ENCODE results near the gene KDF1. TPM values are rescaled to one million over a fixed set of nuclear protein-coding genes. Genes with fewer than 3 reads are reported as not detected.
A peak's percentile ranks its signal among the peaks of the same experiment; 100 is the strongest.

KDF1 gene
- total and polyA plus RNA-seq, 2 of the 13 experiments (the other 11 are each of a cell fraction or from before 2014, with no cell fraction given) = 1.9 to 4.9 TPM

DNA sequence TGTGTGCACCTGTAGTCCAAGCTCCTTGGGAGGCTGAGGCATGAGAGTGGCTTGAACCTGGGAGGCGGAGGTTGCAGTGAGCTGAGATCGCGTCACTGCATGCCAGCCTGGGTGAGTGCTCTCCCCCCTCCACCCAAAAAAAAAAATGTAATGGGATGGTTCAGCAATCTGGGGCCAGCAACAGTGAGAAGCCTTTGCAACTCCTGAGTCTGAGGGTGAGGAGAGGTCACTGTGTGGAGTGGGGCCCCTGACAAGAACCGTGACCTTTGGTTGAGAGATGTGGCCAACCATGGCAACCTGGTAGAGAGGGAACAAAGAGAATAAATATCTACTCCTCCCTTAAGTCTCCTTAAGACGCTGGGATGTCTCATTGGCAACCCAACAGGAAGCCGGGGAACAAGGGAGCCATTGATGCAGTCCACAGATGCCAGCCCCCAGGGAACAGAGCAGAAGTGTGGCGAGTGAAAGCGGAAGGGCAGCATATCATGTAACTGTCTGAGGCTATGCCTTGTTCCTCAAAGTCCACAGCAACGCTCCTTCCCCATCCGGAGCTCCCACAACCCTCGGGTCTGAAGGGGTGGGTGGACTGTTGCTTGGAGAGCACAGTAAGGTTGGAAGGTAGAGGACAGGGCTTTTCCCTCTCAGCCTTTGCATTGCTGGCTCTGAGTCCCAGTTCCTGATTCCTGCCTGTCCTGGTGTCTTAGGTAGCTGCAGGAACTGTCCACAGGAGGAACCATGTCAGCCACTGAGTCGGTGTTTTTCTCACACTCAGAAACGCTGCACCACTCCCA lies 41.5 kb upstream of the KDF1 start (continued):
- TF ChIP-seq, protein P1, sequence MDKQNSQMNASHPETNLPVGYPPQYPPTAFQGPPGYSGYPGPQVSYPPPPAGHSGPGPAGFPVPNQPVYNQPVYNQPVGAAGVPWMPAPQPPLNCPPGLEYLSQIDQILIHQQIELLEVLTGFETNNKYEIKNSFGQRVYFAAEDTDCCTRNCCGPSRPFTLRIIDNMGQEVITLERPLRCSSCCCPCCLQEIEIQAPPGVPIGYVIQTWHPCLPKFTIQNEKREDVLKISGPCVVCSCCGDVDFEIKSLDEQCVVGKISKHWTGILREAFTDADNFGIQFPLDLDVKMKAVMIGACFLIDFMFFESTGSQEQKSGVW (CRISPR knock-in tag; IDR thresholded peaks at IDR 0.05; ENCODE audit: borderline replicate concordance) = no peak
- TF ChIP-seq, protein P2, sequence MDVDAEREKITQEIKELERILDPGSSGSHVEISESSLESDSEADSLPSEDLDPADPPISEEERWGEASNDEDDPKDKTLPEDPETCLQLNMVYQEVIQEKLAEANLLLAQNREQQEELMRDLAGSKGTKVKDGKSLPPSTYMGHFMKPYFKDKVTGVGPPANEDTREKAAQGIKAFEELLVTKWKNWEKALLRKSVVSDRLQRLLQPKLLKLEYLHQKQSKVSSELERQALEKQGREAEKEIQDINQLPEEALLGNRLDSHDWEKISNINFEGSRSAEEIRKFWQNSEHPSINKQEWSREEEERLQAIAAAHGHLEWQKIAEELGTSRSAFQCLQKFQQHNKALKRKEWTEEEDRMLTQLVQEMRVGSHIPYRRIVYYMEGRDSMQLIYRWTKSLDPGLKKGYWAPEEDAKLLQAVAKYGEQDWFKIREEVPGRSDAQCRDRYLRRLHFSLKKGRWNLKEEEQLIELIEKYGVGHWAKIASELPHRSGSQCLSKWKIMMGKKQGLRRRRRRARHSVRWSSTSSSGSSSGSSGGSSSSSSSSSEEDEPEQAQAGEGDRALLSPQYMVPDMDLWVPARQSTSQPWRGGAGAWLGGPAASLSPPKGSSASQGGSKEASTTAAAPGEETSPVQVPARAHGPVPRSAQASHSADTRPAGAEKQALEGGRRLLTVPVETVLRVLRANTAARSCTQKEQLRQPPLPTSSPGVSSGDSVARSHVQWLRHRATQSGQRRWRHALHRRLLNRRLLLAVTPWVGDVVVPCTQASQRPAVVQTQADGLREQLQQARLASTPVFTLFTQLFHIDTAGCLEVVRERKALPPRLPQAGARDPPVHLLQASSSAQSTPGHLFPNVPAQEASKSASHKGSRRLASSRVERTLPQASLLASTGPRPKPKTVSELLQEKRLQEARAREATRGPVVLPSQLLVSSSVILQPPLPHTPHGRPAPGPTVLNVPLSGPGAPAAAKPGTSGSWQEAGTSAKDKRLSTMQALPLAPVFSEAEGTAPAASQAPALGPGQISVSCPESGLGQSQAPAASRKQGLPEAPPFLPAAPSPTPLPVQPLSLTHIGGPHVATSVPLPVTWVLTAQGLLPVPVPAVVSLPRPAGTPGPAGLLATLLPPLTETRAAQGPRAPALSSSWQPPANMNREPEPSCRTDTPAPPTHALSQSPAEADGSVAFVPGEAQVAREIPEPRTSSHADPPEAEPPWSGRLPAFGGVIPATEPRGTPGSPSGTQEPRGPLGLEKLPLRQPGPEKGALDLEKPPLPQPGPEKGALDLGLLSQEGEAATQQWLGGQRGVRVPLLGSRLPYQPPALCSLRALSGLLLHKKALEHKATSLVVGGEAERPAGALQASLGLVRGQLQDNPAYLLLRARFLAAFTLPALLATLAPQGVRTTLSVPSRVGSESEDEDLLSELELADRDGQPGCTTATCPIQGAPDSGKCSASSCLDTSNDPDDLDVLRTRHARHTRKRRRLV (CRISPR knock-in tag; IDR thresholded peaks at IDR 0.05) = no peak
- TF ChIP-seq SP5 (CRISPR knock-in tag; IDR thresholded peaks at IDR 0.05; ENCODE audit: borderline replicate concordance, low read depth) (0 out of 2 replicates have a peak, but pooled peaks have one; percentile 10), RELA (CRISPR knock-in tag; IDR thresholded peaks at IDR 0.05) (no peak), RAD51 (IDR thresholded peaks at IDR 0.05; ENCODE audit: borderline replicate concordance) (no peak), THAP11 (CRISPR knock-in tag; IDR thresholded peaks at IDR 0.05) (peak; percentile 22; the same call in 1 of the 2 replicates), TMF1 (CRISPR knock-in tag; IDR thresholded peaks at IDR 0.05; ENCODE audit: low read depth) (no peak), TRIM24 (CRISPR knock-in tag; IDR thresholded peaks at IDR 0.05) (no peak), NFKB2 (CRISPR knock-in tag; IDR thresholded peaks at IDR 0.05; ENCODE audit: borderline replicate concordance) (no peak; the same call in 1 of the 2 replicates), SRSF4 (IDR thresholded peaks at IDR 0.05; ENCODE audit: low read depth, low read length, poor library complexity, severe bottlenecking) (no peak), ZNF274 (CRISPR knock-in tag; IDR thresholded peaks at IDR 0.05) (peak; percentile 24; the same call in 1 of the 2 replicates), FOXK1 (CRISPR knock-in tag; IDR thresholded peaks at IDR 0.05; ENCODE audit: borderline replicate concordance, low read depth) (no peak), HNRNPH1 (optimal IDR thresholded peaks at IDR 0.05; ENCODE audit: low read depth, low read length) (no peak), NCOA1 (CRISPR knock-in tag; IDR thresholded peaks at IDR 0.05) (no peak), CENPT (CRISPR knock-in tag; IDR thresholded peaks at IDR 0.05; ENCODE audit: low read depth) (no peak)
- TF ChIP-seq, protein P3, sequence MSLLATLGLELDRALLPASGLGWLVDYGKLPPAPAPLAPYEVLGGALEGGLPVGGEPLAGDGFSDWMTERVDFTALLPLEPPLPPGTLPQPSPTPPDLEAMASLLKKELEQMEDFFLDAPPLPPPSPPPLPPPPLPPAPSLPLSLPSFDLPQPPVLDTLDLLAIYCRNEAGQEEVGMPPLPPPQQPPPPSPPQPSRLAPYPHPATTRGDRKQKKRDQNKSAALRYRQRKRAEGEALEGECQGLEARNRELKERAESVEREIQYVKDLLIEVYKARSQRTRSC (CRISPR knock-in tag; IDR thresholded peaks at IDR 0.05; ENCODE audit: low read depth) = 0 out of 2 replicates have a peak, but pooled peaks have one; percentile 43
- TF ChIP-seq, protein P4, sequence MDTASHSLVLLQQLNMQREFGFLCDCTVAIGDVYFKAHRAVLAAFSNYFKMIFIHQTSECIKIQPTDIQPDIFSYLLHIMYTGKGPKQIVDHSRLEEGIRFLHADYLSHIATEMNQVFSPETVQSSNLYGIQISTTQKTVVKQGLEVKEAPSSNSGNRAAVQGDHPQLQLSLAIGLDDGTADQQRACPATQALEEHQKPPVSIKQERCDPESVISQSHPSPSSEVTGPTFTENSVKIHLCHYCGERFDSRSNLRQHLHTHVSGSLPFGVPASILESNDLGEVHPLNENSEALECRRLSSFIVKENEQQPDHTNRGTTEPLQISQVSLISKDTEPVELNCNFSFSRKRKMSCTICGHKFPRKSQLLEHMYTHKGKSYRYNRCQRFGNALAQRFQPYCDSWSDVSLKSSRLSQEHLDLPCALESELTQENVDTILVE (CRISPR knock-in tag; IDR thresholded peaks at IDR 0.05) = no peak
- TF ChIP-seq, protein P5, sequence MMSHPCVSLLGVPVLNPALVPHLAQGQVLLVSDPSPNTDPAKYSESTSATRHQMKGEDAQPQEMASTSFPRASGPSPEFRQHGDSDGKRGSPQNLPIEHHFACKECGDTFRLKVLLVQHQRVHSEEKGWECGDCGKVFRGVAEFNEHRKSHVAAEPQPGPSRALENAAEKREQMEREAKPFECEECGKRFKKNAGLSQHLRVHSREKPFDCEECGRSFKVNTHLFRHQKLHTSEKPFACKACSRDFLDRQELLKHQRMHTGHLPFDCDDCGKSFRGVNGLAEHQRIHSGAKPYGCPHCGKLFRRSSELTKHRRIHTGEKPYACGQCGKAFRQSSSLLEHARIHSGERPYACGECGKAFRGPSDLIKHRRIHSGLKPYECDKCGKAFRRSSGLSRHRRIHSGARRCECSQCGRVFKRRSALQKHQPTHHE (CRISPR knock-in tag; IDR thresholded peaks at IDR 0.05; ENCODE audit: borderline replicate concordance) = no peak
